Stimulated activated CD4-positive, alpha-beta T cell treated with anti-CD3 and anti-CD28 coated beads, Interleukin-1b, Interleukin-23, amount 100 ng/mL, for 4 hours (primary cell): ENCODE measurements around the gene KLHDC4.
"Not testable (repeated sequence)": the region's sequence is repeated elsewhere in the genome, so short reads cannot be mapped to it uniquely, and the experiment has no call there.

Experiments used
- DNase-seq, 2 donors: peaks; one replicate each; pipeline ENCODE4 v3.0.0-alpha.2; 2020; ENCODE audit warnings: low read depth in 2 of 2

Gene KLHDC4

GRCh38 chr16:87742781-87743490 is 22.9 kb downstream of the KLHDC4 start:
- no peak for DNase-seq

DNA sequence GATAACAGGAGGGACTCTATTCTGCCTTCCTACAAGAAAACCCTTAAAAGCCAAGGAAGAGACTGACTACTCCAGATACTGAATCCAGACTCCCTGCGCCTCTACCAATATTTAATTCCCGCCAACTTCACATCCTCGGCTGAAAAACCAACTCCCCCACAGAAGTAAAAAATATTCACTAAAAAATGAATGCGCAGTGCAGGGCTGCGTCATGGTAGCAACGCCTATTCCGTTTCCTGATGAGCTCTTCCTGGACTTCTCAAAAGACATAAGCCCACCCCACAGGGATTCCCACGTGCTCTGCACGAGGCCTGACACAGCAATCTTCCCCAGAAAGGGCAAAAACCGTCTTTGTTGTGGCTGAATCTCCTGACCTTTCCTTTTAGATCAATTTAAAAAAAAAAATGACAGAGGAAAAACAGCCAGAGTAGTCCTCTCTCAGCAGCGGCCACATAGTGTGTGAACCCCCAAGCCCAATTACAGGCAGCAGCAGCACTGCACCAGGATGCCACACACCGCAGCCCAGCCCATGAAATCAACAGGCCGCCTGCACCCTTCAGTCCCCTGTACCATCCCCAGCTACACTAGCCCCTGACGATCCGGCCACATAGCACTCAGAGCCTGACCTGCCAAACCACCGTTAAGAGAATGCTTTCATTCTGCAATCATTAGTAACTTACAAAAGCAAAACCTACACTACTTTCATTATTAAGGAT is 23.9 kb downstream of the KLHDC4 start:
- no peak for DNase-seq

GRCh38 chr16:87740909-87741424 is 24.8 kb downstream of the KLHDC4 start:
- no peak for DNase-seq

GRCh38 chr16:87740441-87740840 is 25.3 kb downstream of the KLHDC4 start:
- DNase-seq: no peak

DNA sequence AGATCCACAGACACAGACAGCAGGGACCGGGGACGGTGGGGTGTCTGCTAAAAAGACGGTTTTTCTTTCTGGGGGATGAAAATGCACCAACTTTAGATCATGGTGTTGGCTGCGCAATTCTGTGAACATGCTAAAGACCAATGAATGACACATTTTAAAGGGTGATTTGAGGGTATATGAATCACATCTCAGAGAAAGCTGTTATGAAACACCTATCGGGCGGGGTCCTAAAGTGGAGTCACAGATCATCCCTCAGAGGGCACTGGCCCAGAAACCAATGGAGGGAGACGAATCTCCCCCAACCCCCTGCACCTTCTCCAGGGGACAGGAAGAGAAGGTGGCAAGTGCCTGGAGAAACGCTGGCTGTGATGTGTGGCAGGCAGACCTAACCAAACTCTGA is 26.0 kb downstream of the KLHDC4 start:
- DNase-seq: no peak

DNA sequence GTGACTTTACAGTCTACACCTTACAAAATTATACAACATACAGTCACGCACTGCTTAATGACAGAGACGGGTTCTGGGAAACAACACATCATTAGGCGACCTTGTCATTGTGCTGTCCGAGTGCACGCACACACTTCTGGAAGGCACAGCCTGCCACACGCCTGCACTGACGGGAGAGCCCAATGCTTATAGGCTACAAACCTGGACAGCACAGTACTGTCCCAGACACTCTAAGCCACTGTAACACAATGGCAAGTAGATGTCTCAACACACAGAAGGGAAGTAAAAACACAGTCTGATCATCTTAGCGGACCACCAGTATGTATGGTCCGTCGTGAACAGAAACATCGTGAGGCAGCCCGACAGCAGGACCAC is 29.8 kb downstream of the KLHDC4 start:
- DNase-seq: no peak

DNA sequence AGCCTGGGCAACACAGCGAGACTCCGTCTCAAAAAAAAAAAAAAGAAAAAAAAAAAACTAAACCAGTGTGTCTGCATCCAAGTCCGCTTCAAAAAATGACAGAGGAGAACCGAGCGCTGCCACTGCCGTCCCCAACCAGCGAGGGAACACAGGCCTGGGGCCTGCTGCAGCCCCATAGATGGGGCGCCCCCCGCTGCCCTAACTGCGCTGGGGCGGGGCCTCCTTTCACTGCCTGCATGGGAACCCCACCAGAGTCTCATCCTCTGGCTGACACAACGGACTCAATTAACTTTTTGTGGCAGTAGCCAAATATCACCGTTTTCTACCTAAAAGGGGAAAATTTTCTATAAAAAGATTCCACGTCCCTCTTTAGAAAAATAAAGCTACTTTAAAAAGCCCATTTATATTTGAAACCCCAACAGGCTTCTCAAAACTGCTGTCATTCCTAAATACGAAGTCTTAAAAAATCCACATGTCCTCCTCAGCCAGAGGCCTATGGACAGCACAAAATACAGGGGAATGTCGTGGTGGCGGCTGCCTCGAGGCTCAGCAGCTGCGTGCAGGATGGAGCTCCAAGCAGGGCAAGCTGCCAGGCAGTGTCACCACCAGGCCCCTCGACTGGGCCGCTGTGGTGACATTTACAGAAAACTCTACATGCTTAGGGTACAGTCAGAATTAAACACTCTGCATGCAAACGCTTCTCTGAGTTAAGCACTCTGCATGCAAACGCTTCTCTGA is 30.3 kb downstream of the KLHDC4 start:
- DNase-seq: no peak

DNA sequence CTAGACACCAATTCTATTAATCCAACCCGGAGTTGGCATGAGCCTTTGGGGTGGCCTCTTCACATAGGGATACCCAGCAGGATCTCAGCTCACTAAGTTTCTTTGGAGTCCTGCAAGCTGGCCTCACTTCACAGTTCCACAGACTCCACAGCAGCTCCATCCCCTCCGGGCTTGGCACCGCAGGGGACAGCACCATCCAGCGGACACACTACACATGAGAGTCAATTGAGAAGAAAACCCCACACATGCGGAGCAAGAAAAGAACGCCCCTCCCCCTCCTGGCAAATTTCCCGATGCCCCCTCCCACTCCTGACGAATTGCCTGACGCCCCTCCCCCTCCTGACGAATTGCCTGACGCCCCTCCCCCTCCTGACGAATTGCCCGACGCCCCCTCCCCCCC is 31.1 kb downstream of the KLHDC4 start:
- DNase-seq: no peak

DNA sequence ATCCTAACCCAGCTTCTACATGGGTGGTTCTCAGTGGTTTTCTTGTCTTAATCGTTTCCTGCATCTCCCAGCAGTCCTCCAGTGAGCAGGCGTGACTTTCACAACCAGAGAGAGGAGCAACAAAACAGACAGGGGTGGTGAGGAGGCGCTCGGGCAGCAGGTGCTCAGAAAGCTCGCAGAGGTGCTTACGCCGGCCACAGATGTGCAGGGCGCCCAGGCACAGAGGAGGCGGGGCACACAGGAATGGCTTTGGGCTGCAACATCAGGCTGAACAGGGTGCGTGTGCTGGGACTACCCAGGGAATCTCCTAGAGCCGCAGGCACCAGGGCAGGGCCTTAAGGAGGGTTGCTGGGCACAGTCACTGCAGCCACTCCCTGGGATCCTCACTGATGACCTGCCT is 32.6 kb downstream of the KLHDC4 start:
- DNase-seq: no peak

DNA sequence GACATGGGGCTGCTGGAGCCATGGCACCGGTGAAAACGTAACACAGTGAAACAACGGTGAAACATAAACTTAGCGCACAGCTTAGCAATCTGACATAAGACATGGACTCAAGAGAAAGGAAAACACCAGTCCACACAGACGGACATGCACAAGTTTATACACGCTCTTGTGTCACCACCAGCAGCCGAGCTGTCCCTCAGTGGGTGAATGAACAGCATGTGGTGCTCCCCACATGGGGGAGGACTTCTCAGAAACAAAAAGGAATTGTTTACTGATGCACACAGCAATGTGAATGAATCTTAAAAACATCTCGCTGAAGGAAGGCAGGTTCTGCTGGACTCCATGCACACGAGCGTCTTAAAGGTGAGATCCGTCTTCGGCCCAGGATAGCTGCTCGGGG is 34.2 kb downstream of the KLHDC4 start:
- DNase-seq: no peak

DNA sequence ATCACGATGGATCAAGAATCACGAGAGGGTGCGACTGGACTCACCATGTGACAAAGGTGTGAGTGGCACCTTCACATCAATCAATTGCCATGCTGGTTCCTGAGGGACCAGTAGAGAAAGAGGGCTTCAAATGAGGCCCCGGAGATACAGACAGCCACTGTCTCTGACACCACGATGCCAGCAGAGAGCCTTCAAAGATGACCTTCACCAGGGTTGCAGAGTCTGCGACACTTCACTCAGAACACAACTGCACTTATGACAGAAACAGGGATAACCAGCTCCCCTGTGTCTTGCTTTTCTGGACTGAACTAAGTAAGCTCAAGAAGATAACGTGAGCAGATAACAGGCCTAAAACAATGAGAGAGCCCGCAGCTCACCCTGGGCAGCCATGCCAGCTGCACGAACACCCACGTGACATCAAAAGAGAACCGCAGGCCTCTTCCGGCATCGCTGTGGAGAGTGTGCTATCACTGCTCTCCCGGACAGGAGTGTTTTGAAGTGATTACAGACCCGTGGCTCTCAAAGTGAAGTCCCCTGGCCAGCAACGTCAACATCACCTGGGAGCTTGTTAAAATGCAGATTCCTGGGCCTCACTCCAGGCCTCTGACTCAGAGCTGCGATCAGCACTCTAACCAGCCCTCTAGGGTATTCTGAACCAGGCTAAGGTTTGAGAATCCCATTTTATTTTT is 36.4 kb downstream of the KLHDC4 start:
- no peak for DNase-seq

DNA sequence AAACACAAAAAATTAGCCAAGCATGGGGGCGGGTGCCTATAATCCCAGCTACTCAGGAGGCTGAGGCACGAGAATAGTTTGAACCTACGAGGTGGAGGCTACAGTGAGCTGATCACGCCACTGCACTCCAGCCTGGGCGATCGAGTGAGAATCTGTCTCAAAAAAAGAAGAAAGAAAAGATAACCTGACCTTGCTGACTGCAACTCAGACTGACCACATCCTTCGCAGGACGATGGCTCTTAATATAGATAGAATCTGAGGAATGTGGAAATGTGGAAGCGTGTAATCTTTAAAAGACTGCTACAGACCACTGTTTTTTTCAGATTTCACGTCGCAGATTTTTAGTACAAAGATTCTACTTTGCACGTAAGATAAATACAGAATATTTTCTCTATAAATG is 37.8 kb downstream of the KLHDC4 start:
- no peak for DNase-seq

- DNase-seq: no peak
These were observed 38.4 kb downstream of the KLHDC4 start for GRCh38 chr16:87727346-87727745.

DNA sequence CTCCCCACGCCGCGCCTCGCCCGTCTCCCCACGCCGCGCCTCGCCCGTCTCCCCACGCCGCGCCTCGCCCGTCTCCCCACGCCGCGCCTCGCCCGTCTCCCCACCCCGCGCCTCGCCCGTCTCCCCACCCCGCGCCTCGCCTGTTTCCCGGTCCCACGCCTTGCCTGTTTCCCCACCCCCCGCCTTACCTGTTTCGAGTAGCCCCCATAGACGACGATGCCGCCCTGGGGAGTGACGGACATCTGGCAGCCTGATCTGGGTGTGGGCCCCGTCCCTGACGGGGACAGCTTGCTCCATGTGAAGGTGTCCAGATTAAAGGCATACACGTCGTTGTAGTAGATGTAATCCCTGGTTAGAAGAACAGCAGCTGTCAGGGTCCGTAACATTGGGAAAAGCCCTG is 39.2 kb downstream of the KLHDC4 start:
- DNase-seq: not testable (repeated sequence)

- DNase-seq: no peak
These were observed 40.1 kb downstream of the KLHDC4 start for GRCh38 chr16:87725596-87726235.

- no peak for DNase-seq
These were observed 41.1 kb downstream of the KLHDC4 start for GRCh38 chr16:87724490-87725291.

DNA sequence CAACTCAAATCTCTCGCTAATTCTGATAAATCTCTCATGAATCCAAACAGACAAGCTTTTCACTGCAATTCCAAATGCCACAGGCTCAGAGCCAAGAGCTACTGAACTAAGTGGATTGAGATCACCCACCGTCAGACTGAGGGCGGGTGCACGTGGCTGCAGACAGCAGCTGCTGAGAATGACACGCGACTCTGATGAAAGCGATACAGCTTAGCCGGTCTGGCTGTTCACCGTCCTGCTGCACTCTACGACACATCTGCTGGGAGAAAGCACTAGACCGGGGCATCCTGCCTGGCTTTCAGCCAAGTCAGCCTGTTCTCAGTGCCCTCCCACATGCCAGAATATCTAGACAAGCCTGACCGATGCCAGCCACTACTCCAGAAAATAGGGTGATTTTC is 42.6 kb downstream of the KLHDC4 start:
- no peak for DNase-seq

GRCh38 chr16:87722590-87723225 is 43.1 kb downstream of the KLHDC4 start:
- no peak for DNase-seq

DNA sequence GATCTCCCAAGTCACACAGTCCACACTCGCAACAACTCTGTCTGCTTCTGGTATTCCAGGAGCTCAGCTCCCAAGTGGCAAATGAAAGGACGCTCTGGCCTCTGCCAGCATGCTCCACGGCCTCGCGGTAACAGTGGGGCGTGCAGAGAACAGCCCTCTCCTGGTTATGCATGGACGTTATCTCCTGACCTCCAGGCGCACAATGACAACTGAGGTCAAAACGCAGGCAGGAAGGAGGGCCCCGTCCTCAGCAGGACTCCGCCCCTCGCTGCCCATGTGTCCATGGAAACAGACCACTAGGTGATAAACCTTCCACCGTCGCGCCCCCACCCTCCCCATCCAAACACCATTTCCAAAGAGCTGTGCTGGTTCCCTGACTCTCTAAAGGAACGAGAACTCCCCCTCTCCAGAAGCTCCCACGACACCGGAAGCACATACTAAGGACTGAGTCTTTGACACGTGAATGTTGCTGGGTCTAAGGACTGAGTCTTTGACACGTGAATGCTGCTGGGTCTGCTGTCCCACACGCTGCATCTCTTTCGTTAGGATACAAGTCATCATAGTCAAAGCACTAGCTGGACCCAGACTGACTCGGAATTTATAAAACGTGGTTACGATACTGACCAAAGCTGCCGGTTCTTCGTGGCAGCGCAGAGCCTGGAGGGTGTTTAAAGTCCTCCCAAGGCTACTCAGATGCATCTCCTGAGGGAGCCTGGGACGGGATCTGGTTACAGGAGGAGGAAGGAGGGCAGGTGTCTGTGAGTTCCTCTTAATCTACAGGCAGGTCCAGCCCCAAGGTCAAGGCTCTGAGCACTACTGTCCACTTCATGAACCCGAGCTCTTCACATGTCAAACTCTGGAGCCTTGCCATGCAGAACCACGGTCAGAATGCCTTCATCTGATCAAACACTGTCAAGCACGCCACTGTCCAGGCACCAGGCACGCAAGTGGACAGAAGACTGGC is 43.9 kb downstream of the KLHDC4 start:
- no peak for DNase-seq
